KOPT-K1 (cell line): ENCODE measurements around the gene PRSS22.

Experiments used
- H3K27ac ChIP-seq: fragments of 200-600 bp; sonication (generic); 2 replicates; pipeline ENCODE4 v1.5.1; 2016; ENCODE audit warnings: antibody characterized with exemption, mild to moderate bottlenecking, low read depth, low read length; ENCODE audit not compliant: poor library complexity, severe bottlenecking
- H3K36me3 ChIP-seq: fragments of 200-600 bp; sonication (generic); 2 replicates; pipeline ENCODE4 v1.5.1; 2017; ENCODE audit warnings: antibody characterized with exemption, mild to moderate bottlenecking, low read length, moderate library complexity; ENCODE audit not compliant: insufficient read depth
- H3K9me3 ChIP-seq: fragments of 200-600 bp; sonication (generic); 2 replicates; pipeline ENCODE4 v1.5.1; 2017; ENCODE audit warnings: antibody characterized with exemption, low read length, mild to moderate bottlenecking; ENCODE audit not compliant: insufficient read depth, poor library complexity, severe bottlenecking

Gene PRSS22

GRCh38 chr16:2846511-2847310 lies 11.3 kb downstream of the PRSS22 start:
- Histone ChIP-seq H3K9me3 (no peaks in the 10 kb centered on the region), H3K36me3 (no peaks in the 10 kb centered on the region), H3K27ac (no peak overlapping the region)

DNA sequence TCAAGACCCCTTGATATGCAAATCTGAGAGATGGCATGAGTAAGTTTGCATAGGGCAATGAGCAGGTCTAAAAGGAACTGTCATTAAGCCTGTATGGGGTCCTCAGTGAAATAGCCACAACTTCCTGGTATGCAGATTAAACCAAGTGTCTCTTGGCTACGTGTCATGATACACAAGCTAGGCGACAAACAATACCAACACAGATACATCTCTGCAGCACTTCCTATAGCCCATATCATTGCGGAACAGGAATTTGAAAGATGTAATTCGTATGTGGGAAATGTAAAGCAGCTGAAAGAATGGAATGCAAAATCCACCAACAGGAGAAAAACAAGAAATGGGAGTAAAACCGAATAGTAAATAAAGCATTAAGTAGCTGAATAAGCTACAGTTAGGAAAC lies 12.9 kb downstream of the PRSS22 start:
- Histone ChIP-seq H3K27ac (no peak overlapping the region), H3K9me3 (no peaks in the 10 kb centered on the region)

GRCh38 chr16:2843526-2843925 lies 14.4 kb downstream of the PRSS22 start:
- no peak overlapping the region for H3K27ac ChIP-seq
- H3K36me3 ChIP-seq, result no peaks in the 10 kb centered on the region
- no peaks in the 10 kb centered on the region for H3K9me3 ChIP-seq

More for the DNA sequence above, 12.9 kb downstream of the PRSS22 start:
- H3K36me3 ChIP-seq, result no peaks in the 10 kb centered on the region

DNA sequence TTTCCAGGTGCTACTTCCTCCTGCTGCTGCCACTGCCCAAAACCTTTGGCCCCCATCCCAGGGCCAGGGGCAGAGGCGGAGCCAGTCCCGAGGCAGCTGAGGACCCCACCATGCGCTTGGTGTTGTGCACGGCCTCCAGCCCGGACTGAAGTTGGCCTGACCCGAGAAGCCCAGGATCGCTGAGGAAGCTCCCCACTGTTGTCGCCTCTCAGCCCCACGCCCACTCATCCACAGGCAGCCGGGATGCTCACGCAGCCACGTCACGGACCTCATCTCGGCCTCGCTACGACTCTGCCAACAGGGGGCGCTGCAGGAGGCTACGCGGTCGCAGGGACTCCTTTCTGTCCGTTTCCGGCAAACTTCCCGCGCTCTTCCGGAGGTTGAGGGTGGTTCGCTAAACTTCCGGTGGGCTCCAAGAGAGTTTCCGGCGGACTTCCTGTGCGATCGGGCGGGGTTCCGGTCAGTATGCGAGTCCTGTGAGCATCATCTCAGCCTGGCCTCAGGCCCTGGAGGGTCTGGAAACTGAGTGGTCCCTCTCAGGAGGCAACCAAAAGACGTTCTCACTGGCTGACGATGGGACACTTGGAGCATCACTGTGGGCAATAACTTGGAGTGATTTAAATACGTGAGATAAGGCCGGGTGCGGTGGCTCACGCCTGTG lies 15.5 kb downstream of the PRSS22 start:
- H3K27ac ChIP-seq, result no peak overlapping the region
- H3K9me3 ChIP-seq, result no peaks in the 10 kb centered on the region
- H3K36me3 ChIP-seq, result no peaks in the 10 kb centered on the region

DNA sequence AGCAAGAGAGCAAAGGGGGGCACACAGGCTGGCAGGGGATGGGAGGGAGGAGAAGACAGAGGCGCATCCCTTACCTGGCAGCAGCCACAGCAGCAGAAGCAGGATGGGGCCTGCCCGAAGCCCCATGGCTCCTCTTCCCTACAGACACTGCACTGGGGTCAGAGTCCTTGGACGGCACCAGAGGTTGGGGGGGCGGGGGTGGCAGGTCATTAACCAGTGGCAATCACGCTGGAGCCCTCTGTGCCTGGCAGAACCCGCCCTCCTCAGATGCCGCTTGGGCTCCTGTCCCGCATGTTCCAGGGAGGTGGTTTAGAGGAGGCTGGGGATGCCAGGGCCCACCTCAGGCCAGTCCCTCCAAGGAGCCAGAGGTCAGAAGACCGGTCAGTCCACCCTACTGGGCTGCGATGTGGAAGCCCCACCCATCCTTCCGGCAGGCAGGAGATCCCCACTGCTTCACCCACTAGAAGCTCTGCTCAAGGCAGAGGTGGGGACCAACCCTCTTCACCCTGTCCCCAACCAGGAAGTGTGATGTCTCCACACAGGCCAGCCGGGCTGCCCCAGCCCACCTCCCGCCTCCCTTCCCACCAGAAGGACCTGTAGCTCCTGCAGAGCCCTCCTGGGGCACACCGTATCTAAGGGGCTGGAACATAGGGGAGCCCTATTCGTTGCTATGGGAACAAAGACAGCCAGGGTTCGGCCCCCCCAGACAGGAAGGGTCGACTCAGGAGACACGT lies 16.2 kb downstream of the PRSS22 start:
- no peak overlapping the region for H3K27ac ChIP-seq
- H3K9me3 ChIP-seq, result no peaks in the 10 kb centered on the region
- no peaks in the 10 kb centered on the region for H3K36me3 ChIP-seq

GRCh38 chr16:2840914-2841313 lies 17.1 kb downstream of the PRSS22 start:
- Histone ChIP-seq H3K36me3 (no peaks in the 10 kb centered on the region), H3K9me3 (no peaks in the 10 kb centered on the region), H3K27ac (no peak overlapping the region)

GRCh38 chr16:2839650-2840450 lies 18.1 kb downstream of the PRSS22 start:
- Histone ChIP-seq H3K27ac (no peak overlapping the region), H3K36me3 (no peaks in the 10 kb centered on the region), H3K9me3 (no peaks in the 10 kb centered on the region)

- Histone ChIP-seq H3K9me3 (no peaks in the 10 kb centered on the region), H3K36me3 (no peaks in the 10 kb centered on the region), H3K27ac (no peak overlapping the region)
Observed at GRCh38 chr16:2838928-2839327, 19.0 kb downstream of the PRSS22 start.

- Histone ChIP-seq H3K27ac (no peak overlapping the region), H3K9me3 (no peaks in the 10 kb centered on the region), H3K36me3 (no peaks in the 10 kb centered on the region)
Observed at GRCh38 chr16:2836646-2837508, 21.1 kb downstream of the PRSS22 start.

- no peaks in the 10 kb centered on the region for H3K36me3 ChIP-seq
- H3K27ac ChIP-seq, result no peak overlapping the region
- no peaks in the 10 kb centered on the region for H3K9me3 ChIP-seq
Observed at GRCh38 chr16:2835638-2836493, 22.1 kb downstream of the PRSS22 start.

- no peaks in the 10 kb centered on the region for H3K36me3 ChIP-seq
- no peaks in the 10 kb centered on the region for H3K9me3 ChIP-seq
- no peak overlapping the region for H3K27ac ChIP-seq
Observed at GRCh38 chr16:2834968-2835367, 23.0 kb downstream of the PRSS22 start.

GRCh38 chr16:2833776-2834175 lies 24.2 kb downstream of the PRSS22 start:
- Histone ChIP-seq H3K9me3 (no peaks in the 10 kb centered on the region), H3K27ac (no peak overlapping the region), H3K36me3 (no peaks in the 10 kb centered on the region)

- Histone ChIP-seq H3K9me3 (no peaks in the 10 kb centered on the region), H3K27ac (no peak overlapping the region), H3K36me3 (no peaks in the 10 kb centered on the region)
Observed at GRCh38 chr16:2831203-2831602, 26.8 kb downstream of the PRSS22 start.
